Kidney (tissue), 14 donors: ENCODE data around the gene EDEM2. TPM values are rescaled to one million over a fixed set of nuclear protein-coding genes. Genes with fewer than 3 reads are reported as not detected.
"Not testable (repeated sequence)": the region's sequence is repeated elsewhere in the genome, so short reads cannot be mapped to it uniquely, and the experiment has no call there.

Experiments
- DNase-seq, 5 donors: peaks; one replicate each; pipeline ENCODE4 v3.0.0-alpha.2; 2013 to 2020
- FAIRE-seq: peaks from 2 replicates; lab custom pipeline; 2012; peaks lifted over from hg19 to GRCh38; lab: Jason Lieb, UNC
- H3K27ac ChIP-seq, 2 donors: one replicate each; pipeline ENCODE4 v1.7.0; 2013; ENCODE audit warnings: low read depth in 2 of 2, low read length in 2 of 2, inconsistent platforms in 1 of 2
- H3K27me3 ChIP-seq: one replicate; pipeline ENCODE4 v1.7.1; 2013; ENCODE audit warnings: low read length, inconsistent platforms; ENCODE audit not compliant: control insufficient read depth, insufficient read depth
- H3K36me3 ChIP-seq, 3 donors: one replicate each; pipeline versions ENCODE4 v1.7.0 to v1.7.1; 2013; ENCODE audit warnings: low read length in 3 of 3, control low read depth in 1 of 3, inconsistent platforms in 1 of 3; ENCODE audit not compliant: insufficient read depth in 3 of 3, control insufficient read depth in 2 of 3
- H3K4me1 ChIP-seq, 3 donors: one replicate each; pipeline versions ENCODE4 v1.7.0 to v1.7.1; 2013; ENCODE audit warnings: low read length in 3 of 3, inconsistent platforms in 1 of 3, low read depth in 1 of 3; ENCODE audit not compliant: control insufficient read depth in 2 of 3, insufficient read depth in 2 of 3
- H3K4me3 ChIP-seq, 3 donors: one replicate each; pipeline versions ENCODE4 v1.7.0 to v1.8.1; 2013; ENCODE audit warnings: low read length in 3 of 3, control low read depth in 1 of 3, inconsistent platforms in 1 of 3
- H3K9ac ChIP-seq, 3 donors: one replicate each; pipeline versions ENCODE4 v1.7.0 to v1.7.1; 2013; ENCODE audit warnings: low read length in 3 of 3, control low read depth in 1 of 3, inconsistent platforms in 1 of 3
- H3K9me3 ChIP-seq, 3 donors: one replicate each; pipeline versions ENCODE4 v1.7.0 to v1.7.1; 2013; ENCODE audit warnings: low read length in 3 of 3, control low read depth in 1 of 3, inconsistent platforms in 1 of 3; ENCODE audit not compliant: control insufficient read depth in 2 of 3, insufficient read depth in 1 of 3
- intact Hi-C: fragments of 100-400 bp; cut with DNase I; formaldehyde crosslinking; loops from one replicate; pipeline ENCODE4 v1.11.1; 2022
- polyA plus RNA-seq: library from polyadenylated mRNA; stranded (reverse); fragments of 350-450 nt; fragmentation: Illumina TruSeq; extraction: RNeasy Lipid Tissue Mini Kit (QIAGEN cat#74804); gene quantifications from one replicate; pipeline ENCODE4 v1.2.3, GENCODE V29; 2014; ENCODE audit warnings: low read depth, low replicate concordance; ENCODE audit not compliant: insufficient read depth
- total RNA-seq: library from RNA; stranded (reverse); fragmentation: NEBNext Ultra II Directional; extraction: Animal tissue kit (Norgen Biotek cat#: 25700); gene quantifications from one replicate; pipeline ENCODE4 v1.2.1, GENCODE V29; 2021
- TF ChIP-seq, protein P1 (sequence below): IDR thresholded peaks from 3 replicates; pipeline ENCODE4 v1.5.1; 2012; ENCODE audit warnings: mild to moderate bottlenecking, moderate library complexity, borderline replicate concordance; ENCODE audit not compliant: insufficient read depth; ENCODE audit errors: extremely low read depth
- donor health status: control.
- donor health status: control.
- donor health status: control.
- donor health status: control.
- donor health status: control.
- donor health status: DM: yes; HTN: yes; CAD: no.
- donor health status: Normal renal cell carcinoma (clear cell type).

Gene EDEM2
- total and polyA plus RNA-seq, 2 donors from 2014 or later = 27.1 to 30.0 TPM

GRCh38 chr20:35087355-35087754, 59.8 kb downstream of the EDEM2 start:
- DNase-seq = no peak
- no peak overlapping the region for H3K9ac ChIP-seq
- peaks cover 0 to 15% (median 6%) of the 10 kb centered on the region in 3 donors for H3K4me1 ChIP-seq
- no peak overlapping the region for H3K4me3 ChIP-seq
- H3K9me3 ChIP-seq = no peaks in the 10 kb centered on the region
- no peaks in the 10 kb centered on the region for H3K27me3 ChIP-seq
- TF ChIP-seq, protein P1, sequence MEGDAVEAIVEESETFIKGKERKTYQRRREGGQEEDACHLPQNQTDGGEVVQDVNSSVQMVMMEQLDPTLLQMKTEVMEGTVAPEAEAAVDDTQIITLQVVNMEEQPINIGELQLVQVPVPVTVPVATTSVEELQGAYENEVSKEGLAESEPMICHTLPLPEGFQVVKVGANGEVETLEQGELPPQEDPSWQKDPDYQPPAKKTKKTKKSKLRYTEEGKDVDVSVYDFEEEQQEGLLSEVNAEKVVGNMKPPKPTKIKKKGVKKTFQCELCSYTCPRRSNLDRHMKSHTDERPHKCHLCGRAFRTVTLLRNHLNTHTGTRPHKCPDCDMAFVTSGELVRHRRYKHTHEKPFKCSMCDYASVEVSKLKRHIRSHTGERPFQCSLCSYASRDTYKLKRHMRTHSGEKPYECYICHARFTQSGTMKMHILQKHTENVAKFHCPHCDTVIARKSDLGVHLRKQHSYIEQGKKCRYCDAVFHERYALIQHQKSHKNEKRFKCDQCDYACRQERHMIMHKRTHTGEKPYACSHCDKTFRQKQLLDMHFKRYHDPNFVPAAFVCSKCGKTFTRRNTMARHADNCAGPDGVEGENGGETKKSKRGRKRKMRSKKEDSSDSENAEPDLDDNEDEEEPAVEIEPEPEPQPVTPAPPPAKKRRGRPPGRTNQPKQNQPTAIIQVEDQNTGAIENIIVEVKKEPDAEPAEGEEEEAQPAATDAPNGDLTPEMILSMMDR = no peak
- FAIRE-seq = no peak
- no peaks in the 10 kb centered on the region for H3K36me3 ChIP-seq
- H3K27ac ChIP-seq = no peak overlapping the region
- intact Hi-C loops = no loop called here

- DNase-seq (no peak), FAIRE-seq (no peak)
- H3K9ac ChIP-seq = no peak overlapping the region
- H3K27me3 ChIP-seq = no peaks in the 10 kb centered on the region
- no peaks in the 10 kb centered on the region for H3K9me3 ChIP-seq
- no peak overlapping the region for H3K4me3 ChIP-seq
- no peaks in the 10 kb centered on the region for H3K36me3 ChIP-seq
- peaks cover 0 to 6% (median 0%) of the 10 kb centered on the region in 3 donors for H3K4me1 ChIP-seq
- no peak overlapping the region for H3K27ac ChIP-seq
- intact Hi-C loops = no loop called here
- TF ChIP-seq, protein P1 = no peak
These were observed 61.5 kb downstream of the EDEM2 start for GRCh38 chr20:35085477-35086225.

DNA sequence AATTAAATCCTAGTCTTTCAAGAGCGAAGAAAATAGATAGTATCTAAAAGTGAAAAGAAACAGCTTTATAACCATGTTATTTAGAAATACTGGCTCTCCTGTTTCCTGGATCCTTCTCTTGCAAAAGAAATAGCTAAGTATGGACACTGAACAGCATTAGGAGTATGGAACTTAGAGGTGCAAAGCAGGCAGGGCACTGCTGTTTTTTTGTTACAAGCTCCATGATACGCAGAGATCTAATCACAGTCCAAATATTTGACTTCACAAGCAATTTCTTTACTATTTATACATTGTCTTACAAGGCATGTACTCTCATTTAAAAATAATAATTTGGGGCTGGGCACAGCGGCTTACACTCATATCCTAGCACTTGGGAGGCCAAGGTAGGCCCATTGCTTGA, 62.1 kb downstream of the EDEM2 start:
- Histone ChIP-seq H3K9me3 (no peaks in the 10 kb centered on the region), H3K9ac (no peak overlapping the region), H3K4me1 (peaks cover 0 to 6% (median 0%) of the 10 kb centered on the region in 3 donors), H3K36me3 (no peaks in the 10 kb centered on the region), H3K4me3 (no peak overlapping the region), H3K27me3 (no peaks in the 10 kb centered on the region), H3K27ac (no peak overlapping the region)
- intact Hi-C loops = no loop called here
- no peak for FAIRE-seq
- TF ChIP-seq, protein P1 = no peak
- DNase-seq = no peak

DNA sequence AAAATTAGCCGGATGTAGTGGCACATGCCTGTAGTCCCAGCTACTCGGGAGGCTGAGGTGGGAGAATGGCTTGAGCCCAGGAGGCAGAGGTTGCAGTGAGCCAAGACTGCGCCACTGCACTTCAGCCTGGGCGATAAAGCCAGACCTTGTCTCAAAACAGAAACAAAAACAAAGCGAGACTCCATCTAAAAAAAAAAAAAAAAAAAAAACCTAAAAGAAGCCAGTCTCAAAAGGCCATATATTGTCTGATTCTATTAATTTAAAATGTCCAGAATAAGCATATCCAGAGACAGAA, 66.8 kb downstream of the EDEM2 start:
- not testable (repeated sequence) for FAIRE-seq

More for the DNA sequence above, 66.8 kb downstream of the EDEM2 start:
- H3K4me3 ChIP-seq, H3K9ac ChIP-seq, H3K27me3 ChIP-seq, H3K9me3 ChIP-seq, H3K27ac ChIP-seq, intact Hi-C loops, DNase-seq, H3K4me1 ChIP-seq: not testable (repeated sequence)
- H3K36me3 ChIP-seq = peaks cover 6 to 12% (median 11%) of the 10 kb centered on the region in 3 donors
